Suprapubic skin (tissue), 4 donors: ENCODE measurements around the gene LYL1. TPM values are rescaled to one million over a fixed set of nuclear protein-coding genes. Genes with fewer than 3 reads are reported as not detected.
A peak's percentile ranks its signal among the peaks of the same experiment; 100 is the strongest.

Experiments used
- DNase-seq, 2 donors: peaks; one replicate each; pipeline ENCODE4 v3.0.0-alpha.2; 2019; ENCODE audit warnings: low spot score in 2 of 2
- H3K27ac ChIP-seq: fragments of 200-600 bp; sonication (generic); one replicate; pipeline ENCODE4 v1.5.1; 2019
- H3K27me3 ChIP-seq: fragments of 200-600 bp; sonication (generic); one replicate; pipeline ENCODE4 v1.5.1; 2019
- H3K36me3 ChIP-seq: fragments of 200-600 bp; sonication (generic); one replicate; pipeline ENCODE4 v1.5.1; 2019
- H3K4me1 ChIP-seq: fragments of 200-600 bp; sonication (generic); one replicate; pipeline ENCODE4 v1.5.1; 2019
- H3K4me3 ChIP-seq: fragments of 200-600 bp; sonication (generic); one replicate; pipeline ENCODE4 v1.5.1; 2019; ENCODE audit warnings: mild to moderate bottlenecking
- H3K9me3 ChIP-seq: fragments of 200-600 bp; sonication (generic); one replicate; pipeline ENCODE4 v1.5.1; 2019
- CTCF ChIP-seq, 2 donors: fragments of 200-600 bp in 1 of 2; fragments of 450-650 bp in 1 of 2; sonication (generic) in 1 of 2; IDR thresholded peaks; one replicate each; pipeline ENCODE4 v1.5.1; 2016 to 2019; ENCODE audit warnings: antibody characterized with exemption in 2 of 2, mild to moderate bottlenecking in 1 of 2, moderate library complexity in 1 of 2
- EP300 ChIP-seq: sonication (generic); formaldehyde crosslinking; IDR thresholded peaks from one replicate; pipeline ENCODE4 v1.6.1; 2017; ENCODE audit warnings: antibody characterized with exemption
- POLR2A ChIP-seq, 2 donors: fragments of 450-650 bp; IDR thresholded peaks; one replicate each; pipeline ENCODE4 v1.6.1; 2017; ENCODE audit warnings: antibody characterized with exemption in 2 of 2, mild to moderate bottlenecking in 2 of 2, moderate library complexity in 2 of 2
- POLR2AphosphoS5 ChIP-seq, 3 donors: sonication (generic); formaldehyde crosslinking; IDR thresholded peaks; one replicate each; pipeline ENCODE4 v1.6.1; 2017; ENCODE audit warnings: antibody characterized with exemption in 3 of 3
- WGBS: methylation state at CpG from one replicate; pipeline ENCODE4 v1.1.5; 2018; 5-methylcytosine and 5-hydroxymethylcytosine counted together
- total RNA-seq, 4 donors: library from RNA; depleted of rRNA; stranded (reverse); fragments of >200 nt; gene quantifications; one replicate each; pipeline ENCODE4 v1.1.0, GENCODE V29; 2016

The LYL1 gene
- total RNA-seq, 4 donors from 2014 or later: 1.5 to 2.7 (median 2.2) TPM

DNA sequence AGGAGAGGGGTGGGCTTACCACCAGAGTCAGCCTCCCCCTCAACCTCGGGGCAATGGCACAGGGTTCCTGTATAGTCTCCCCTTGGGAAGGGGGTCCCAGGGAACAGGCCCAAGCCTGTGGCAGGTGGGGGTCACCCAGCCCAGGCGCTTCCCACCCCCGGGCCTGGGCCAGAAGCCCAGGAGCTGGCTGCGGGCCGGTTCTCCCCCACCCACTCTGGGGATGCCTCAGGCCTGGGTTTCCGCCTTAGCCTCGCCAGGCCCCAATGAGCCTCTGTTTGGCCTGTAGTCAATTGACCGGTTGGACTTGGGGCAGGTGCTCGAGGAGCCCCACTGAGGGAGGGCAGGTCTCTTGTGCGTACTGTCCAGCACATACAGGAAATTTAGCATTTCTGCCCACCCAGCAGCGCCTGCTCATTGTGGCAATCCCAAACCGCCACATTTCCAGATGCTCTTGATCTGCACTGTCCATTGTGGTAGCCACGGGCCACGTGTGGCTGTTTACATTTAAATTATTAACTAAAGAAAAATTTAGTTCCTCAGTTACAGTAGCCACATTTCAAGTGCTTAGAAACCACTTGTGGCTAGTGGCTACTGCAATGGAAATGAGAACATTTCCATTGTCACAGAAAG, 9.9 kb downstream of the LYL1 start:
- H3K4me1 ChIP-seq: peaks cover 82% of the 10 kb centered on the region
- H3K36me3 ChIP-seq: peaks cover 22% of the 10 kb centered on the region
- H3K27me3 ChIP-seq: no peaks in the 10 kb centered on the region
- peak overlapping the region; percentile 70 for H3K27ac ChIP-seq
- no peak overlapping the region for H3K4me3 ChIP-seq
- WGBS: 34% methylated on average over 9 of the region's 14 CpGs
- no peak for DNase-seq
- H3K9me3 ChIP-seq: no peaks in the 10 kb centered on the region
- TF ChIP-seq EP300 (no peak), POLR2A (IDR thresholded peaks at IDR 0.05) (no peak), CTCF (IDR thresholded peaks at IDR 0.05) (no peak), POLR2AphosphoS5 (IDR thresholded peaks at IDR 0.05) (no peak)

GRCh38 chr19:13092158-13092543, 10.5 kb downstream of the LYL1 start:
- peak overlapping the region; percentile 70 for H3K27ac ChIP-seq
- 50% methylated on average over 2 of the region's 2 CpGs for WGBS
- H3K36me3 ChIP-seq: peaks cover 26% of the 10 kb centered on the region
- H3K27me3 ChIP-seq: no peaks in the 10 kb centered on the region
- H3K4me1 ChIP-seq: peaks cover 76% of the 10 kb centered on the region
- H3K9me3 ChIP-seq: no peaks in the 10 kb centered on the region
- H3K4me3 ChIP-seq: no peak overlapping the region
- DNase-seq: no peak
- TF ChIP-seq POLR2A (IDR thresholded peaks at IDR 0.05): no peak

DNA sequence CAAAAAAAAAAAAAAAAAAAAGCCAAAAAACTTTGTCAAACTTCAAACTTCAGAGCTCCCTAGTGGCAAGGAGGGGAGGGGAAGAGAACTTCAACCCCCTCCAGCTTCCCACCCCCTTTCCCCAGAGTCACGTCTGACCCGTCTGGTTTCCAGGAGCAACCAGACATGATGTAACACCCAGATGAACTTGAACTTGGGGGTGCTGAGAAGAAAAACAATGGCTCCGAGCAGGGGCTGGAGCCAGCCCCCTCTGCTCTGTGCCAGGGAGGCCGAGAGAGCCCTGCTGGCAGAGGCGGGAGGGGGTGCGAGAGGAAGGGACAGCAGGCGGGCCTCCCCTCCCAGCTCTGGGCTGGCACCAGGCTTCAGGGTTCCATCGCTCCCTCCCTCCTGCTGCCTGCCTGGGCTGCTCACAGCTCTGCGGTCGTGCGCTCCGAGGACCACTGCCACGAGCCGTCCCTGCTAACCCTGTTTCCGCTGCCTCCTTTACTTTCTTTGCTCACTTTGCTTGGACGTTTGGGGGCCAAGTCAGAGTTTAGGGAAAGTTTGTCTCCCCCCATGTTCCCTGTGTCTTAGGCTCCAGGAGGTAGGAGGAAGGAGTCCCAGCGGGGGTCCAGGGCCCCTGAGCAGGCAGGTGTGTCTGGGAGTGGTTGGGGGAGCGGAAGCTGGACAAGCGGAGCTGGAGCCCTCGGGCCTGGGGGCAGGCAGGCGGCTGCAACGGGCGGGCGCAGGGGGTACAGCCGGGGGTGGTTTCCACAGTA, 11.1 kb downstream of the LYL1 start:
- Histone ChIP-seq H3K27me3 (no peaks in the 10 kb centered on the region), H3K4me1 (peaks cover 70% of the 10 kb centered on the region), H3K27ac (peak overlapping the region; percentile 70), H3K4me3 (no peak overlapping the region), H3K36me3 (peaks cover 31% of the 10 kb centered on the region), H3K9me3 (no peaks in the 10 kb centered on the region)
- TF ChIP-seq CTCF (IDR thresholded peaks at IDR 0.05) (no peak), POLR2A (IDR thresholded peaks at IDR 0.05) (no peak), POLR2AphosphoS5 (IDR thresholded peaks at IDR 0.05) (no peak), EP300 (no peak)
- DNase-seq: no peak
- WGBS: 47% methylated on average over 22 of the region's 25 CpGs

GRCh38 chr19:13090511-13091231, 12.0 kb downstream of the LYL1 start:
- Histone ChIP-seq H3K36me3 (peaks cover 40% of the 10 kb centered on the region), H3K27ac (peak overlapping the region; percentile 51), H3K27me3 (no peaks in the 10 kb centered on the region), H3K4me1 (peaks cover 67% of the 10 kb centered on the region), H3K4me3 (no peak overlapping the region), H3K9me3 (no peaks in the 10 kb centered on the region)
- no peak for TF ChIP-seq EP300
- TF ChIP-seq CTCF (IDR thresholded peaks at IDR 0.05): no peak
- no peak for TF ChIP-seq POLR2A (IDR thresholded peaks at IDR 0.05)
- TF ChIP-seq POLR2AphosphoS5 (IDR thresholded peaks at IDR 0.05): no peak
- 52% methylated on average over 4 of the region's 10 CpGs for WGBS
- DNase-seq: no peak

- TF ChIP-seq EP300 (no peak), CTCF (IDR thresholded peaks at IDR 0.05) (no peak), POLR2A (IDR thresholded peaks at IDR 0.05) (no peak), POLR2AphosphoS5 (IDR thresholded peaks at IDR 0.05) (no peak)
- H3K4me3 ChIP-seq: no peak overlapping the region
- peak overlapping the region; percentile 51 for H3K27ac ChIP-seq
- H3K9me3 ChIP-seq: no peaks in the 10 kb centered on the region
- H3K27me3 ChIP-seq: no peaks in the 10 kb centered on the region
- H3K4me1 ChIP-seq: peaks cover 65% of the 10 kb centered on the region
- 33% methylated on average over 1 of the region's 12 CpGs for WGBS
- DNase-seq: no peak
- H3K36me3 ChIP-seq: peaks cover 41% of the 10 kb centered on the region
Observed at GRCh38 chr19:13089857-13090507, 12.7 kb downstream of the LYL1 start.
